GM18951 (cell line): Measurements from ENCODE around the gene PARD3.

ENCODE experiments used
- POLR2A ChIP-seq: IDR thresholded peaks from 4 replicates; pipeline ENCODE4 v1.6.1; 2011; ENCODE audit warnings: mild to moderate bottlenecking; ENCODE audit not compliant: insufficient read length, insufficient read depth; ENCODE audit errors: extremely low read depth
- in situ Hi-C: fragments of 300-500 bp; cut with MboI; formaldehyde crosslinking; loops from one replicate; pipeline ENCODE4 v1.12.0; 2022; ENCODE audit warnings: low sequenced_read_pairs, mixed read lengths, inconsistent platforms; ENCODE audit not compliant: unreplicated experiment

The PARD3 gene

DNA sequence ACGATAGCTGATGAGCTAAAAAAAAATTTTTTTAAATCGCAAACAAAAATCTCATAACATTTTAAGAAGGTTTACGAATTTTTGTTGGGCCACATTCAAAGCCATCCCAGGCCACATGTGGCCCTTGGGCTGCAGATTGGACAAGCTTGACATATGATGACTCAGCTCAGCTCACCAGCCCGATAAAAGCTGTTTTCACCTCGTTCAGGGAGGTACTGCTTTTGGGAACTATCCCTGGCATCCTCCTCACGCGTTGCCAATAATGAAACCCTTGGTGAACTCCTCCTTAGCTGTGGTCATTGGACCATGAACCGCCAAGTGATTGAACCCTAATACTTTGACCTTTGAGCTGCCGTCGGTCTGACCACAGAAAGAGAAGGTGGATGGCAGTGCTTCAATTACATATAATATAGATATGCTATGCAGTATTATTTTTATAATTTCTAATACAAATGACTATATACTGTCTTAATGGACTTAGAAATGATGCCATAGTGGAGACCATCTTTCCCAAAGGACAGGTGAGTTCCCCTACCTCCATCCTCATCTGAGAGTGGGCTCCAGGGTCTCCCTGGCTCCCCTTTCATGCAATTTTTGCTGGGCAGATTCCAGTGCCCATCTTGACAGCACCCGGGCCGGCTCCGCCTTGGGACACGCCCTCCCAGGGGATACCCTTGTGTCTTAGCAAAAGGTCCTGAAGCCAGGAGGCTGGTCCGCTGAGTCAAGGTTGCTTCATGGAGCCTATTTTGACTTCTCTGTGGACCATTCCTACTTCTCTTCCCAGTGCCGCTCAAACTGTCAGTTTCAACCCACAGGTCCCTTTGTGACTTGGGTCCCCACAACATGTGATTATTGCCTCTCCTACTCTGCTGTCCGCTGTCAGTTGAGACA lies 707.2 kb downstream of the PARD3 start:
- in situ Hi-C loops = no loop called here

DNA sequence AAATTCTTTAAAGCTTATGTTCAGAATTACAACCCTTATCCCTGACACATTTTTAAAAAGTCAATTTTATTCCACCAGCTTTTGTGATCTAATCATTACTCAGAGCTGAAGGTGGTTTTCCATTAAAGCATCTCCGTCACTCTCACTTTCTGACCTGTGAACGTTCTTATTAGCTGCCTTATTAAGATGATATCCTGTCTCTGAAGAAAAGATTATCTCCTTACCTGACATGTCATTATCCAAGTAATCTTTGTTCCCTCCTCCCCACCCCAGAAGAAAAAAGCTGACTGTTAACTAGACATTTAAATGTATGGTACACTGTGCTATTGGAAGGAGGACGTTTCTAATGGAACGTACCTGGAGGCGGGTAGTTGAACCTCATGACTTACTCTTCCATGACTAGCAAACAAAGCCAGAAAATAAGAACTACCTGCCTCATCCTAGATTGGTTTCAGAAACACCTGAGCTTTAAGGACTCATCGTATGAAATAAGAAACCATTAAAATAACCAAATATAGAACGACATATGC lies 708.7 kb downstream of the PARD3 start:
- in situ Hi-C loops = no loop called here
- TF ChIP-seq POLR2A = no peak

More for the DNA sequence above, 707.2 kb downstream of the PARD3 start:
- TF ChIP-seq POLR2A = no peak

DNA sequence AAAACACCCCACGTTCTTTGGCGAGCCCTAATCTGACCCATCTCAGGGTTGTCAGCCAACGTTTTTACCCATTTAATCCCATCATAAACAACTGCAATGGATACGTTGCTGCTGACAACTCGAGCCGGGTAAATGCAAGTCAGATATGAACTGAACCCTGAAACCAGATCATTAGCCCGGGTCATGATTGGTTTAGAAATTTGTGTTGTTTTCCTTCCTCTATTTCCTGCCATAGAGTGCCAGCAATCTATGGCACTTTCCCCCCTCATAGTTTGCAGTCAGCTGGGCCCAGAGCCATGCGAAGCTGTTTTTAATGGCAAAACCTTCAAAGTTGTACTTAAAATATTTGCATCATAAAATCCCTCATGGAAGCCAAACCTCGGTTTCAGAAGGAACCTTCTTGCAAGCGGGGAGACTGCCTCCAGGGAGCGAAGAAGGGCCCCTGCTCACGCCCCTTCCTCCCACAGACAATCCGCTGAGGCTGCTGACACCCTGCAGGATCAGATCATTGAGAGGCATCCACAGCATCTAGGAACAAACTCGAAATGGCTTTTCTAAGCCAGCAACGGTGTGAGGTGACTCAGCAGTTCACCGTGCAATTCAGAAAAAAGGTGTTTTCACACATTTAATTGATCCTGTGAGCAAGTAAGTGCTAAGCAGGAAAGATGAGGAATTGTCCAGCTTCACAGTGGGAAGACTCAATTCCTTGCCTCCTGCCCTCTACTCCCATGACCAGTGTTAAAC lies 710.1 kb downstream of the PARD3 start:
- in situ Hi-C loops = no loop called here
- no peak for TF ChIP-seq POLR2A

DNA sequence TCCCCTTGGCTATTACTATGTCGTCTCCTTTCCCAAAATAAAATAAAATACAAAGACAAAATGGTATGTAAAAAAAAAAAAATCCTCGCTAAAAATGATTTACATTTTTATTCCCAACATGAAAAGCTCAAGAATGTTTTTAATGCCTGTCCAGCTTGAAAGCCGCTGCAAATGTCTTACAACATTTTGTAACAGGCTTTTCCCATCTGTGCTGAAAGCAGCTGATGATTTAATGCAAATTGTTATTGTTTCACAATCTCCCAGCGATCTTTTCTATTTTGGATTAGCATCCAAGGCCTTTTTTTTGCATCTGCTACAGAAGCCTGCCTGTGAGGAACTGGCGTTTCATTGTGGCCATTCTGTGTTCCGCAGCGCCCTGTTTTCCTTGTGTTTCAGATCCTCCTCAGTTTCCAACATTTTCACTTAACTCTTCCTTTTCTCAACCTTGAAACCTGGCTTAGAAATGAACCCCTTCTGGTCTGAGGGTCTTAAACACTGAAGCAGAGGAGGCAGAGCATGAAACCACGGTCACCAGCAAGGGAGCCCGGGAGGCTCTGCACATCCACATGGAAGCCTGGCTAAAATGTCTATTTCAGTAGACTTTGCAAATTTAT lies 712.1 kb downstream of the PARD3 start:
- in situ Hi-C loops = no loop called here
- TF ChIP-seq POLR2A = no peak

DNA sequence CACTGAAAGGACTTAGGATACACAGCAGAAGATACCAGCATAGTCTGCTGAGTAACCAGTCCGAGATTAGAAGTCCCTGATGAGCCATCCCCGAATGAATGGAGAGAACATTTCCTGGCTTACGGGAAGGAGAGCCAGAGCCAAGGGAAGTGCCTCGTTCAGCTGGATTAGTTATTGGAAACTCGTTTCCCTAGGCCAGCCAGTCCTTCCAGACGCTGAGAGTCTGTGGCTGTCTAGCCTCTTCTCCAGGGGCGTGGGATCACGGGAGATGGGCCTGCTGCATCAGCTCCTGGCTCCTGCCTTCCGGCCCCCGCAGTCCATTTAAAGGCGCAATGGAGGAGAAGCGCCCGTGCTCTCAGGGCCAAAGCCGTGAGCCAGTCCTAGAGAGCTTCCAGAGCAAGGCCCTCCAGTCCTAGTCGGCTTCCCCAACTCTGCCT lies 712.8 kb downstream of the PARD3 start:
- no peak for TF ChIP-seq POLR2A
- in situ Hi-C loops = no loop called here

DNA sequence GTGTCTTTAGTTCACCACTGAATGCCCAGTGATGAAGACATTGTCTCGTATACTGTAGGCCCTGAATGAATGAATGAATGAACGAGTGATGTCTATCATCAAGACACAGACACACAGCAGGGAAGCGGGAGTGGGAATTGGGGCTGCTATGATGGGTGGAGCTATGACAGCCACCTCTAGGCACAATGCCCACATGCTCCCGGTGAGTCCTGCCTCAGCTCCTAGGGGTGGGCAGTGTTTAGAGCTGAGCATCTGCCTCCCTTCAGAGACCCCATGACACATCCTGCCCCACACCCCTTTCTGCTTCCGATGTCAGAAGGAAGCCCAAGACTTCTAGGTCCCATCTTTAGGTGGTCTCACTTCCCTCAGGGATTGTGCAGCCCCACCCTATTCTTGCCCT lies 714.1 kb downstream of the PARD3 start:
- no peak for TF ChIP-seq POLR2A
- in situ Hi-C loops = no loop called here

DNA sequence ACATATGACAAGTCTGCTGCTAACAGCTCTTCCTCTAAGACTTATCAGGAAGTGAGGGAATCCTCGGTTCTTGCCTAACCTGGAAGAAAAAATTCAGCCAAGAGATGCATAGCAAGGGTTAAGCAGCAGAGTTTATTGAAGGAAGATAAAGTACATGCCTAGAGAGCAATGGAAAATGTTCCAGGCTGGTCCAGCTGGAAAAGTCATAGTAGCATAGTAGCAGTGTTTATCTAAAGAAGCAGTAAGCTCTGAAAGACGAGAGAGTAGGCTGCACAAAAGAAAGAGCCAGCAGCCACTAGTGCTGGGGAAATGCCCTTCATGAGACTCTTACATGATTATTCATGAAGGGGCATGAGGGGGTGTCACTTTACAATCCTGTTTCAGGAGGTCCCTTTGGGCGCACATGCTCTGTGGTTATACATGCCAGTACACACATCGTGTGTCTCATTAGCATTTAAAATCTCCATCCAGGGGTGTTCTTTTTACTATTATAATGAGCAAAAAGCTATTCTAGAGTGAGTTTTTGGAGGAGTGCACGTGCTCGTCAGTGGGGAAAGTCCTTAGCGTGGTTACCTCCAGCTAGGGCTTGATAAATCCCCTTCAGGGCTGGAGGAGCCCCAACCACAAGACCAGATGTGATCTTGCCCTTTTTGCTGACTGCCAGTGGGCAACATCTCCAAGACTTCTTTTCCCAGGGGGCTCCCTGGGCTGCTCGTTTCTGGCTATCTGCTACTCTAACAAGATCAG lies 716.1 kb downstream of the PARD3 start:
- in situ Hi-C loops = no loop called here
- no peak for TF ChIP-seq POLR2A

DNA sequence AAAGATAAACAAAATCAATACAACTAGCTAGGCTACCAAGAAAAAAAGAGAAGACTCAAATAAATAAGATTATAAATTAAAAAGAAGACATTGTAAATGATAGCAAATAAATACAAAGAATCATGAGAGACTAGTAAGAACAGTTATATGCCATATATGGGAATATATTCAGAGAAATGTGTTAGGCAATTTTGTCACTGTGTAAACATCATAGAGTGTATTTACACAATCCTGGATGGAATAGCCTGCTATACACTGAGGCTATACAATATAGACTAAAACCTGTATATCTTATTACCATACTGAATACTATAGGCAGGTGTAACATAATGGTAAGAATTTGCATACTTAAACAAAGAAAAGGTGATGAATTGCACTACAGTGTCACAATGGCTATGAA lies 717.4 kb downstream of the PARD3 start:
- no peak for TF ChIP-seq POLR2A
- in situ Hi-C loops = no loop called here

DNA sequence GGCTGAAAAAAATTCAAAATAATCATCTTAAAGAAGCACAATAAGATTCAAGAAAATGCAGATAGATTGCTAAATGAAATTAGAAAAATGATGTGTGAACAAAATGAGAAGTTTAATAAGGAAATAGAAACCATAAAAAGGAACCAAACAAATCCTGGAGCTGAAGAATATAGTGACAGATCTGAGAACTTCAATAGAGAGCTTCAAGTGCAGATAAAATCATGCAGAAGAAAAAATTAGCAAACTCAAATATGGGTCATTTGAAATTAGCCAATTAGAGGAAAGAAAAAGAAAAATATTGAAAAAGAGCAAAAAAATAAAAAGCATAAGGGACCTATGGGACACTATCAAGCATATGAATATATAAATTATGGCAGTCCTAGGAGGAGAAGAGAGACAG lies 720.1 kb downstream of the PARD3 start:
- TF ChIP-seq POLR2A = no peak
- in situ Hi-C loops = no loop called here

DNA sequence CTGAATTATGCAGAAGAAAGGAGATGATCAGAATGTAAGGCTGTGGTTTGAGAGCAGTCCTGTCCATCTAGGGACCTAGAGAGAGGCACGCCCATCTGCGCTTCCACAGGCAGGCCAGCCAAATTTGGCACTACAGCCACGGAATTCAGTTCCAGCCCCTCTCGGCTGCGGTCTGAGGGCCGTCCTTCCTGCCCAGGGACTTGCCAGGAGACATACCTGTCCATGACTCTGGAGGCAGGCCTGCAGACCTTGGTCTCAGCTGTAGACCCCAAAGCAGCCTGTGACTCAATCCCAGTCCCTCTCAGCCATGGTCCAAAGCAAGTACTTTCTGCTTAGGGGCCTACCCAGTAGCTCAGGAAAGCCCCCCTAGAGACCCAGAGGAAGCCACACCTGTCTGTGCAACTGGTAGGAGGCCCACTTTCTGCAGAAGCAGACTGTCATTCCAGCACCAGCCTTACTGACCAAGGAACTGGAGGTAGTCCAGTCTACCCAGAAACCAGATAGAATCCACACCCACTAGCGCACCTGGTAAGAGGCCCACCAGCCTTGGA lies 720.9 kb downstream of the PARD3 start:
- in situ Hi-C loops = no loop called here
- no peak for TF ChIP-seq POLR2A

DNA sequence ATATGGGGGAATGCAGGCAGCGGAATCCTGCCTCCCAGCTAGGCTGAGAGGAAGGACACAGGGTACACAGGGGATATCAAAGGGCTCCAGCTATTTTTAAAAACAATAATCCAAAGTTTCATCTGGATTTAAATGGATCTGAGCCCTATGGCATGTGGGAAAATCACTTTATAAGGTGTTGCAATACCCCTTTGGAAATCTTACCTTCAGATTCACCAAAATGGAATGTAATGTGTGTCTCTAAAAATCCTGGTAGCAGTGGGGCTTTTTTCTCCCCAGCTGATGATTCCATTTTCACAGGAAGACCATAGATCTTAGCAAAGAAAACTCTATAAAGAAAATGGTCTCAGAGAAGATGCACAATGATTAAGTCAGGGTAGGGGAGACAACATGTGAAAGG lies 722.2 kb downstream of the PARD3 start:
- TF ChIP-seq POLR2A = no peak
- in situ Hi-C loops = no loop called here

DNA sequence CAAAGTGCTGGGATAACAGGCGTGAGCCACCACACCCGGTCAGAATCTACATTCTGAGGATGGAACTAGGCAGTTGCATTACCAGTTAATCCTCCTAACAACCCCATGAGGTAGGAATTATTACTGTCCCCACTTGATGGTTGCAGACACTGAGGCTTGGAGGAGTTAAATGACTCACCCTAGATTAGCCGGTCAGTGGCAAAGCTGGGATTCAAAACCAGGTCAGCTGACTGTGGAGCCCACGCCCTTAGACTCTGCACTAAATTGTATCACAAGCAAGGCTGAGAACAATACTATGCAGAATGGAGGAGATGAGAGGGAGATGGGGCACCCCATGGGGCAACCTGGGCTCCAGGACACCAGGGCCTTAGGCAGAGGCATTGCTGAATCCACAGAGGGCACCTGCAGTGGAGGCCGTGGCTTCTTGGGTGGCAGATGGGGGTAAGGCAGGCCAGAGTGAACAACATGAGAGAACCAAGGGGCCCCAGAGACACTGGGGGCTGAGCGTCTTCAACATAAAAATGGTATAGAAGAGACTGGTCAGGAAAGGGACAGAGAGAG lies 723.4 kb downstream of the PARD3 start:
- in situ Hi-C loops = no loop called here
- TF ChIP-seq POLR2A = no peak
